GM12891 (cell line): ENCODE results near the gene VMAC.

Source experiments
- POLR2A ChIP-seq: IDR thresholded peaks from 2 replicates; pipeline ENCODE4 v1.6.1; 2011; ENCODE audit warnings: low read depth, low read length, control low read depth
- POLR2AphosphoS5 ChIP-seq: IDR thresholded peaks from 2 replicates; pipeline ENCODE4 v1.6.1; 2011; ENCODE audit warnings: low read depth, low read length, control low read depth
- SPI1 ChIP-seq: IDR thresholded peaks from 2 replicates; pipeline ENCODE4 v1.6.1; 2011; ENCODE audit warnings: low read depth, low read length, control low read depth
- TAF1 ChIP-seq: IDR thresholded peaks from 2 replicates; pipeline ENCODE4 v1.6.1; 2011; ENCODE audit warnings: low read depth, low read length, control low read depth

DNA sequence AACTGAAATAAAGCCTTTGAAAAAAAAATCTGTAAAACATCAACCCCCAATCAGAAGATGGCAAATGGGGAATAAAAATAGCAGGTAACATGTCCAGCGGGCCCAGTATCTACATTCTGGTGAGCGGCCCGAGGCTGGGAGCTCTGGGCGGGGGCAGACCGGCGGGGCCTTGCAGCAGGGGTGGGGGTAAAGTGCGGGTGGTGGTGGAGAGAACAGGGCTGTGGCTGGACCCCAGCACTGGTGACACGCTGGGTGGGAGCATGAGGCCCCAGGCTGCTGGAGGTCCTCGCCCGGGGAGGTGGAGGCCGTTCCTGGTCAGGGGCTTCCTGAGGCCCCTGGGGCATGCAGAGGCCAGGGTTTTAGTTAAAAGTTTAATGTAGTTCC lies 11.1 kb downstream of the VMAC start:
- no peak for TF ChIP-seq POLR2AphosphoS5
- no peak for TF ChIP-seq POLR2A
- no peak for TF ChIP-seq SPI1
- TF ChIP-seq TAF1: no peak
